ENCODE measurements around the gene MED13L.

DNA sequence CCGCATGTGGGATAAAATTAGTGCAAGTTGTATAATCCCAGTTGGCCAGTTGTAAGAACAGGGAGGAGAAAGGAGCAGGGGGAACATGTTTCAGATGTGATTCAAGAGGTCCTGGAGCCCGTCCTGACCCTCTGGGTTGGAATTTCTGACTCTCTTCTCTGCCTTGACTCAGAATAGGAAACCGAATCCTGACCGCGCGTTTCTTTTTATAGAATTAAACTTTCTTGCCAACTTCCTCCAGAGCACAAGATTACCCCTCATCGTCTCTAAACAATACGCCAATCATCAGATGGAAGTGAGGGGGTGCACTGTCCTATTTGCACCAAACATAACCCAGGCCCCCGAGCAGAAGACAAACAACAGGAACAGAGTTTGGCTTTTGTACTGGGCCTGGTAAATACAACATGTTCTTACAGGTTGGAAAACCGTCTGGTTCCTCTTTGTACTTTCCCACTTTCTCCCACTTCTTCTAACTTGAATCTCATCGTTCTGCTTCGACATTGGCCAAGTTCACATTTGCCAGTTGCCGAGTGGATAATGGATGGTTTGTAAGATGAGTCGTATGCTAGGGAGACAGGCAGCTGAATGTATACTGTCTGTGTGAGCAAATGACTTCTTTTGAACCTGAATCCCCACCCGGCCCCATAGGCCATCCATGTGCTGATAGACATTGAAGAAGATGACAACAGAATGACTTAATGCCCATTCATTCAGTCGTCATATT, 42.6 kb upstream of the MED13L start:
- TF ChIP-seq POLR2AphosphoS5 (IDR thresholded peaks at IDR 0.05) (peak in 2 of 3 donors; percentile 50 to 82), POLR2A (IDR thresholded peaks at IDR 0.05) (no peak)
- TF ChIP-seq, protein P1, sequence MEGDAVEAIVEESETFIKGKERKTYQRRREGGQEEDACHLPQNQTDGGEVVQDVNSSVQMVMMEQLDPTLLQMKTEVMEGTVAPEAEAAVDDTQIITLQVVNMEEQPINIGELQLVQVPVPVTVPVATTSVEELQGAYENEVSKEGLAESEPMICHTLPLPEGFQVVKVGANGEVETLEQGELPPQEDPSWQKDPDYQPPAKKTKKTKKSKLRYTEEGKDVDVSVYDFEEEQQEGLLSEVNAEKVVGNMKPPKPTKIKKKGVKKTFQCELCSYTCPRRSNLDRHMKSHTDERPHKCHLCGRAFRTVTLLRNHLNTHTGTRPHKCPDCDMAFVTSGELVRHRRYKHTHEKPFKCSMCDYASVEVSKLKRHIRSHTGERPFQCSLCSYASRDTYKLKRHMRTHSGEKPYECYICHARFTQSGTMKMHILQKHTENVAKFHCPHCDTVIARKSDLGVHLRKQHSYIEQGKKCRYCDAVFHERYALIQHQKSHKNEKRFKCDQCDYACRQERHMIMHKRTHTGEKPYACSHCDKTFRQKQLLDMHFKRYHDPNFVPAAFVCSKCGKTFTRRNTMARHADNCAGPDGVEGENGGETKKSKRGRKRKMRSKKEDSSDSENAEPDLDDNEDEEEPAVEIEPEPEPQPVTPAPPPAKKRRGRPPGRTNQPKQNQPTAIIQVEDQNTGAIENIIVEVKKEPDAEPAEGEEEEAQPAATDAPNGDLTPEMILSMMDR (IDR thresholded peaks at IDR 0.05) = no peak

Measured in breast epithelium (tissue), 3 donors.